Transverse colon (tissue), 4 donors: Measurements from ENCODE around the gene POLR2M.

Experiments
- CTCF ChIP-seq, 5 experiments: fragments of 200-600 bp in 3 of 5; fragments of 450-650 bp in 2 of 5; sonication (generic) in 3 of 5; IDR thresholded peaks; 1 replicate in 2 of 5; 2 replicates in 3 of 5; pipeline ENCODE4 v1.5.1; 2016 to 2017; ENCODE audit warnings: antibody characterized with exemption in 5 of 5, inconsistent platforms in 3 of 5, mild to moderate bottlenecking in 2 of 5, moderate library complexity in 1 of 5
- EP300 ChIP-seq: sonication (generic); formaldehyde crosslinking; IDR thresholded peaks from one replicate; pipeline ENCODE4 v1.6.1; 2017; ENCODE audit warnings: antibody characterized with exemption, low read depth
- POLR2A ChIP-seq: fragments of 450-650 bp; IDR thresholded peaks from one replicate; pipeline ENCODE4 v1.6.1; 2016; ENCODE audit warnings: antibody characterized with exemption, mild to moderate bottlenecking, moderate library complexity
- POLR2AphosphoS5 ChIP-seq, 3 donors: sonication (generic); formaldehyde crosslinking; IDR thresholded peaks; one replicate each; pipeline ENCODE4 v1.6.1; 2016; ENCODE audit warnings: antibody characterized with exemption in 3 of 3

GRCh38 chr15:57691082-57691481 is 15.4 kb upstream of the POLR2M start:
- no peak for TF ChIP-seq CTCF (IDR thresholded peaks at IDR 0.05)
- TF ChIP-seq EP300, result no peak
- no peak for TF ChIP-seq POLR2A
- no peak for TF ChIP-seq POLR2AphosphoS5 (IDR thresholded peaks at IDR 0.05)
